CD8-positive, alpha-beta memory T cell (primary cell): ENCODE data around the gene ZNF670. TPM values are rescaled to one million over a fixed set of nuclear protein-coding genes. Genes with fewer than 3 reads are reported as not detected.

ENCODE experiments used
- CTCF ChIA-PET: fragments of 350-600 bp; sonication (Branson Sonifier 250); formaldehyde crosslinking; loops from one replicate; lab custom pipeline; 2021; ENCODE audit warnings: antibody characterized with exemption; lab: Charles Lee
- POLR2A ChIA-PET: fragments of 350-600 bp; sonication (Branson Sonifier 250); formaldehyde crosslinking; loops from one replicate; lab custom pipeline; 2021; ENCODE audit warnings: antibody characterized with exemption; lab: Charles Lee
- DNase-seq, 5 donors: peaks; one replicate each; pipeline versions ENCODE4 v3.0.0 to v3.0.0-alpha.2; 2020 to 2022; ENCODE audit warnings: mixed read lengths in 1 of 5
- H3K27ac ChIP-seq: one replicate; pipeline ENCODE4 v1.7.0; 2013; ENCODE audit warnings: low read depth, mild to moderate bottlenecking, low read length, moderate library complexity
- H3K27me3 ChIP-seq: 2 replicates; pipeline ENCODE4 v1.7.0; 2013; ENCODE audit warnings: low read length, mild to moderate bottlenecking; ENCODE audit not compliant: insufficient read depth, poor library complexity, severe bottlenecking
- H3K36me3 ChIP-seq: 2 replicates; pipeline ENCODE4 v1.7.0; 2013; ENCODE audit warnings: mild to moderate bottlenecking, low read length, moderate library complexity; ENCODE audit not compliant: insufficient read depth
- H3K4me1 ChIP-seq: 2 replicates; pipeline ENCODE4 v1.7.0; 2013; ENCODE audit warnings: mild to moderate bottlenecking, low read length, moderate library complexity; ENCODE audit not compliant: insufficient read depth
- H3K4me3 ChIP-seq: 2 replicates; pipeline ENCODE4 v1.7.0; 2013; ENCODE audit warnings: mild to moderate bottlenecking, low read length
- H3K9me3 ChIP-seq: 2 replicates; pipeline ENCODE4 v1.7.0; 2013; ENCODE audit warnings: mild to moderate bottlenecking, low read length
- H3K27ac Mint-ChIP-seq, 8 donors: one replicate each; pipeline ENCODE4 v1.8.0; 2020 to 2021; ENCODE audit warnings: mixed read lengths in 8 of 8, mild to moderate bottlenecking in 6 of 8, inconsistent platforms in 3 of 8, moderate library complexity in 3 of 8
- H3K27me3 Mint-ChIP-seq, 2 donors: one replicate each; pipeline ENCODE4 v1.8.0; 2020 to 2021; ENCODE audit warnings: mixed read lengths in 2 of 2, mild to moderate bottlenecking in 1 of 2, moderate library complexity in 1 of 2
- H3K36me3 Mint-ChIP-seq, 3 donors: one replicate each; pipeline ENCODE4 v1.8.0; 2020 to 2021; ENCODE audit warnings: mixed read lengths in 3 of 3, inconsistent platforms in 1 of 3, mild to moderate bottlenecking in 1 of 3
- H3K4me1 Mint-ChIP-seq, 3 donors: one replicate each; pipeline ENCODE4 v1.8.0; 2020 to 2021; ENCODE audit warnings: mixed read lengths in 3 of 3, inconsistent platforms in 1 of 3, mild to moderate bottlenecking in 1 of 3
- H3K4me3 Mint-ChIP-seq, 7 donors: one replicate each; pipeline ENCODE4 v1.8.0; 2020 to 2021; ENCODE audit warnings: mixed read lengths in 7 of 7, mild to moderate bottlenecking in 6 of 7, moderate library complexity in 4 of 7, inconsistent platforms in 2 of 7
- H3K9me3 Mint-ChIP-seq, 5 donors: one replicate each; pipeline ENCODE4 v1.8.0; 2020 to 2022; ENCODE audit warnings: mixed read lengths in 5 of 5, mild to moderate bottlenecking in 3 of 5, moderate library complexity in 2 of 5, inconsistent platforms in 1 of 5
- polyA plus RNA-seq: library from polyadenylated mRNA; unstranded; fragments of 300-500 nt; fragmentation: Illumina TruSeq; gene quantifications from one replicate; pipeline ENCODE4 v1.2.3, GENCODE V29; 2021
- total RNA-seq, 2 experiments: library from RNA; stranded (reverse); gene quantifications; one replicate each; pipeline ENCODE4 v1.2.3, GENCODE V29; 2021

ZNF670 gene
- total and polyA plus RNA-seq, 3 experiments from 2014 or later: 1.3 to 3.2 (median 3.1) TPM

GRCh38 chr1:247087256-247087655, 8.6 kb upstream of the ZNF670 start:
- DNase-seq: no peak
- Mint-ChIP-seq H3K4me3 (no peak overlapping the region), H3K27me3 (peaks cover 5 to 21% of the 10 kb centered on the region in 2 donors), H3K27ac (no peak overlapping the region), H3K9me3 (peaks cover 0 to 5% (median 0%) of the 10 kb centered on the region in 5 donors), H3K36me3 (peaks cover 0 to 7% (median 0%) of the 10 kb centered on the region in 3 donors), H3K4me1 (no peaks in the 10 kb centered on the region)
- CTCF ChIA-PET: no interaction called here
- Histone ChIP-seq H3K4me3 (no peak overlapping the region), H3K9me3 (no peaks in the 10 kb centered on the region), H3K27me3 (no peaks in the 10 kb centered on the region), H3K4me1 (no peaks in the 10 kb centered on the region), H3K36me3 (no peaks in the 10 kb centered on the region), H3K27ac (no peak overlapping the region)
- POLR2A ChIA-PET: no interaction called here

- peaks cover 6 to 23% of the 10 kb centered on the region in 2 donors for H3K27me3 Mint-ChIP-seq
Measured at GRCh38 chr1:247085310-247085709, 6.7 kb upstream of the ZNF670 start.

DNA sequence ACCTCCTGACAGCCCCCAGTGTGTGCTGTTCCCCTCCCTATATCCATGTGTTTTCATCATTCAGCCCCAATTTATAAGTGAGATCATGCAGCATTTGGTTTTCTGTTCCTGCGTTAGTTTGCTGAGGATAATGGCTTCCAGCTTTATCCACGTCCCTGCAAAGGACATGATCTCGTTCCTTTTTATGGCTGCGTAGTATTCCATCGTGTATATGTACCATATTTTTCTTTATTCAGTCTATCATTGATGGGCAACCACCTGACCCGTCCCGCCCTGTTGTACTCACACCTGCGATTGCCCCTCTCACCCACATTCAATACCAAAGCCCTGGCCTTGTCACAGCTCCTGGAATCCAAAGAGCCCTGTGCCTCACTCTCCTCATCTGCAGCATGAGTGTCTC, 6.2 kb upstream of the ZNF670 start:
- Histone ChIP-seq H3K27me3 (no peaks in the 10 kb centered on the region), H3K4me1 (no peaks in the 10 kb centered on the region), H3K9me3 (no peaks in the 10 kb centered on the region), H3K36me3 (no peaks in the 10 kb centered on the region), H3K27ac (no peak overlapping the region), H3K4me3 (no peak overlapping the region)
- Mint-ChIP-seq H3K36me3 (peaks cover 0 to 4% (median 0%) of the 10 kb centered on the region in 3 donors), H3K4me3 (no peak overlapping the region), H3K4me1 (peaks cover under 1 to 2% (median 1%) of the 10 kb centered on the region in 3 donors), H3K9me3 (peaks cover 0 to 5% (median 0%) of the 10 kb centered on the region in 5 donors), H3K27me3 (peaks cover 6 to 23% of the 10 kb centered on the region in 2 donors), H3K27ac (no peak overlapping the region)
- CTCF ChIA-PET: no interaction called here
- POLR2A ChIA-PET: no interaction called here
- no peak for DNase-seq

More at GRCh38 chr1:247085310-247085709, 6.7 kb upstream of the ZNF670 start:
- peaks cover 0 to 4% (median 0%) of the 10 kb centered on the region in 3 donors for H3K36me3 Mint-ChIP-seq
- Histone ChIP-seq H3K27me3 (no peaks in the 10 kb centered on the region), H3K4me3 (no peak overlapping the region), H3K9me3 (no peaks in the 10 kb centered on the region), H3K27ac (no peak overlapping the region), H3K4me1 (no peaks in the 10 kb centered on the region), H3K36me3 (no peaks in the 10 kb centered on the region)
- ChIA-PET POLR2A (no interaction called here), CTCF (no interaction called here)
- no peak for DNase-seq
- no peak overlapping the region for H3K27ac Mint-ChIP-seq
- no peaks in the 10 kb centered on the region for H3K4me1 Mint-ChIP-seq
- H3K9me3 Mint-ChIP-seq: peaks cover 0 to 5% (median 0%) of the 10 kb centered on the region in 5 donors
- H3K4me3 Mint-ChIP-seq: no peak overlapping the region

- Mint-ChIP-seq H3K27me3 (peaks cover 3 to 10% of the 10 kb centered on the region in 2 donors), H3K9me3 (no peaks in the 10 kb centered on the region), H3K36me3 (peaks cover 0 to 5% (median 4%) of the 10 kb centered on the region in 3 donors), H3K27ac (peak overlapping the region in 7 of 8 donors; percentile 11 to 86 (median 76)), H3K4me3 (peak overlapping the region; percentile 89 to 98 (median 91)), H3K4me1 (peaks cover 25 to 42% (median 35%) of the 10 kb centered on the region in 3 donors)
- H3K4me1 ChIP-seq: peaks cover 9% of the 10 kb centered on the region
- peak overlapping the region; percentile 73 for H3K27ac ChIP-seq
- DNase-seq: peak in 1 of 5 donors; percentile 12
- no peaks in the 10 kb centered on the region for H3K9me3 ChIP-seq
- no peaks in the 10 kb centered on the region for H3K27me3 ChIP-seq
- H3K36me3 ChIP-seq: no peaks in the 10 kb centered on the region
- CTCF ChIA-PET: no interaction called here
- POLR2A ChIA-PET: interaction anchor here (0.6 to 0.9 kb wide), 3 partner anchors 126 to 241 kb away, joined by 3 read pairs; no protein-coding TSS in a partner anchor
- peak overlapping the region; percentile 91 for H3K4me3 ChIP-seq
Measured at GRCh38 chr1:247079141-247079874, 697 bp upstream of the ZNF670 start.

GRCh38 chr1:247077876-247078257, 744 bp downstream of the ZNF670 start:
- Mint-ChIP-seq H3K4me3 (peak overlapping the region; percentile 89 to 98 (median 91)), H3K27ac (peak overlapping the region in 7 of 8 donors; percentile 59 to 84 (median 79)), H3K4me1 (peaks cover 29 to 51% (median 42%) of the 10 kb centered on the region in 3 donors), H3K27me3 (peaks cover 3 to 7% of the 10 kb centered on the region in 2 donors), H3K36me3 (peaks cover 0 to 5% (median 0%) of the 10 kb centered on the region in 3 donors), H3K9me3 (peaks cover 0 to under 1% (median 0%) of the 10 kb centered on the region in 5 donors)
- H3K4me1 ChIP-seq: peaks cover 9% of the 10 kb centered on the region
- peak overlapping the region; percentile 91 for H3K4me3 ChIP-seq
- ChIA-PET POLR2A (no interaction called here), CTCF (no interaction called here)
- no peaks in the 10 kb centered on the region for H3K27me3 ChIP-seq
- H3K27ac ChIP-seq: peak overlapping the region; percentile 73
- no peaks in the 10 kb centered on the region for H3K9me3 ChIP-seq
- H3K36me3 ChIP-seq: no peaks in the 10 kb centered on the region
- DNase-seq: no peak

- Histone ChIP-seq H3K27ac (no peak overlapping the region), H3K4me1 (peaks cover 9% of the 10 kb centered on the region), H3K27me3 (no peaks in the 10 kb centered on the region), H3K4me3 (no peak overlapping the region), H3K9me3 (no peaks in the 10 kb centered on the region), H3K36me3 (no peaks in the 10 kb centered on the region)
- Mint-ChIP-seq H3K9me3 (peaks cover 0 to 2% (median 0%) of the 10 kb centered on the region in 5 donors), H3K36me3 (peaks cover 0 to 5% (median 0%) of the 10 kb centered on the region in 3 donors), H3K27me3 (peaks cover under 1 to 2% of the 10 kb centered on the region in 2 donors), H3K27ac (peak overlapping the region in 6 of 8 donors; percentile 21 to 84 (median 76)), H3K4me3 (peak overlapping the region; percentile 89 to 98 (median 91)), H3K4me1 (peaks cover 29 to 51% (median 42%) of the 10 kb centered on the region in 3 donors)
- ChIA-PET CTCF (no interaction called here), POLR2A (no interaction called here)
- DNase-seq: no peak
Measured at GRCh38 chr1:247077213-247077612, 1.4 kb downstream of the ZNF670 start.

- POLR2A ChIA-PET: no interaction called here
- Mint-ChIP-seq H3K27ac (no peak overlapping the region), H3K27me3 (no peaks in the 10 kb centered on the region), H3K4me3 (no peak overlapping the region), H3K4me1 (peaks cover 7 to 25% (median 14%) of the 10 kb centered on the region in 3 donors), H3K36me3 (peaks cover 2 to 40% (median 3%) of the 10 kb centered on the region in 3 donors), H3K9me3 (peaks cover 10 to 42% (median 25%) of the 10 kb centered on the region in 5 donors)
- Histone ChIP-seq H3K4me3 (no peak overlapping the region), H3K27ac (no peak overlapping the region), H3K27me3 (no peaks in the 10 kb centered on the region), H3K36me3 (no peaks in the 10 kb centered on the region), H3K4me1 (no peaks in the 10 kb centered on the region), H3K9me3 (peaks cover 8% of the 10 kb centered on the region)
- no peak for DNase-seq
- CTCF ChIA-PET: no interaction called here
Measured at GRCh38 chr1:247070645-247071044, 8.0 kb downstream of the ZNF670 start.

GRCh38 chr1:247064304-247064703, 14.3 kb downstream of the ZNF670 start:
- no peaks in the 10 kb centered on the region for H3K27me3 Mint-ChIP-seq
- peaks cover 8 to 70% (median 45%) of the 10 kb centered on the region in 5 donors for H3K9me3 Mint-ChIP-seq
- ChIA-PET CTCF (no interaction called here), POLR2A (no interaction called here)
- H3K36me3 Mint-ChIP-seq: peaks cover 8 to 65% (median 12%) of the 10 kb centered on the region in 3 donors
- Histone ChIP-seq H3K4me3 (no peak overlapping the region), H3K4me1 (no peaks in the 10 kb centered on the region), H3K27me3 (no peaks in the 10 kb centered on the region), H3K9me3 (peaks cover 10% of the 10 kb centered on the region), H3K36me3 (no peaks in the 10 kb centered on the region), H3K27ac (no peak overlapping the region)
- no peak overlapping the region for H3K4me3 Mint-ChIP-seq
- H3K27ac Mint-ChIP-seq: no peak overlapping the region
- peaks cover 3 to 15% (median 6%) of the 10 kb centered on the region in 3 donors for H3K4me1 Mint-ChIP-seq
- no peak for DNase-seq
